ENCODE data around the gene TMCO1.

- TF ChIP-seq POLR2A (IDR thresholded peaks at IDR 0.05) (no peak), CTCF (IDR thresholded peaks at IDR 0.05) (no peak)
Measured at GRCh38 chr1:165707984-165708706, 60.5 kb downstream of the TMCO1 start.

Data from suprapubic skin (tissue), 3 donors.